WTC11 (cell line): ENCODE measurements around the gene PHC3. TPM values are rescaled to one million over a fixed set of nuclear protein-coding genes. Genes with fewer than 3 reads are reported as not detected.

Experiments used
- ATAC-seq: fragments of 200-7000 bp; cut with Tn5 transposase; 2 replicates; pipeline ENCODE4 v1.10.0; 2021; ENCODE audit warnings: mild to moderate bottlenecking, moderate library complexity
- CTCF ChIA-PET: fragments of 300-600 bp; sonication (Branson Sonifier 250); formaldehyde crosslinking; loops from one replicate; lab custom pipeline; 2021; ENCODE audit warnings: antibody characterized with exemption; lab: Charles Lee
- POLR2A ChIA-PET: fragments of 350-600 bp; sonication (Branson Sonifier 250); formaldehyde crosslinking; loops from one replicate; lab custom pipeline; 2021; ENCODE audit warnings: antibody characterized with exemption; lab: Charles Lee
- DNase-seq: peaks from one replicate; pipeline ENCODE4 v3.0.0; 2021; ENCODE audit warnings: low spot score
- H3K27ac Mint-ChIP-seq: 2 replicates; pipeline ENCODE4 v1.8.0; 2021; ENCODE audit warnings: mixed read lengths
- H3K27me3 Mint-ChIP-seq: 2 replicates; pipeline ENCODE4 v1.8.0; 2021; ENCODE audit warnings: low read depth, mild to moderate bottlenecking, moderate library complexity, mixed read lengths
- H3K36me3 Mint-ChIP-seq: 2 replicates; pipeline ENCODE4 v1.8.0; 2021; ENCODE audit warnings: mixed read lengths
- H3K4me1 Mint-ChIP-seq: 2 replicates; pipeline ENCODE4 v1.8.0; 2022; ENCODE audit warnings: mixed read lengths
- H3K4me3 Mint-ChIP-seq: 2 replicates; pipeline ENCODE4 v1.8.0; 2021; ENCODE audit warnings: mild to moderate bottlenecking, moderate library complexity, mixed read lengths
- H3K9me3 Mint-ChIP-seq: 2 replicates; pipeline ENCODE4 v1.8.0; 2021; ENCODE audit warnings: mixed read lengths
- AFF4 ChIP-seq: sonication (generic); formaldehyde crosslinking; IDR thresholded peaks from 2 replicates; pipeline ENCODE4 v1.8.1; 2023; ENCODE audit warnings: mild to moderate bottlenecking, missing genetic modification reagents, borderline replicate concordance
- ARID4B ChIP-seq: sonication (generic); formaldehyde crosslinking; IDR thresholded peaks from 2 replicates; pipeline ENCODE4 v1.8.0; 2023; ENCODE audit warnings: missing genetic modification reagents, mild to moderate bottlenecking, borderline replicate concordance
- CDX4 ChIP-seq: fragments of 250-450 bp; sonication (Bioruptor Pico); IDR thresholded peaks from 2 replicates; pipeline ENCODE4 v1.9.0; 2021; ENCODE audit warnings: moderate library complexity, mild to moderate bottlenecking, inconsistent platforms, borderline replicate concordance
- ESRRA ChIP-seq: sonication (generic); formaldehyde crosslinking; IDR thresholded peaks from 2 replicates; pipeline ENCODE4 v1.8.1; 2022; ENCODE audit warnings: mild to moderate bottlenecking, missing genetic modification reagents, borderline replicate concordance
- GABPB1 ChIP-seq: sonication (generic); formaldehyde crosslinking; IDR thresholded peaks from 2 replicates; pipeline ENCODE4 v1.8.1; 2023; ENCODE audit warnings: mild to moderate bottlenecking, missing genetic modification reagents
- GRHL2 ChIP-seq: fragments of 250-450 bp; sonication (Bioruptor Pico); IDR thresholded peaks from 2 replicates; pipeline ENCODE4 v1.8.0; 2022; ENCODE audit warnings: mild to moderate bottlenecking, moderate library complexity; ENCODE audit not compliant: insufficient replicate concordance, severe bottlenecking
- IRF2 ChIP-seq: sonication (generic); formaldehyde crosslinking; IDR thresholded peaks from 2 replicates; pipeline ENCODE4 v1.8.0; 2022; ENCODE audit warnings: low read depth, missing genetic modification reagents, borderline replicate concordance
- KAT7 ChIP-seq: sonication (generic); formaldehyde crosslinking; IDR thresholded peaks from 2 replicates; pipeline ENCODE4 v1.8.1; 2023; ENCODE audit warnings: missing genetic modification reagents, mild to moderate bottlenecking, borderline replicate concordance
- MLX ChIP-seq: sonication (generic); formaldehyde crosslinking; IDR thresholded peaks from 2 replicates; pipeline ENCODE4 v1.8.1; 2023; ENCODE audit warnings: mild to moderate bottlenecking, missing genetic modification reagents, moderate library complexity
- MXD4 ChIP-seq: fragments of 250-450 bp; sonication (Bioruptor Pico); IDR thresholded peaks from 2 replicates; pipeline ENCODE4 v1.8.0; 2021; ENCODE audit warnings: mild to moderate bottlenecking, moderate library complexity, borderline replicate concordance
- NR1H2 ChIP-seq: sonication (generic); formaldehyde crosslinking; IDR thresholded peaks from 2 replicates; pipeline ENCODE4 v1.9.0; 2021; ENCODE audit warnings: mild to moderate bottlenecking, moderate library complexity, missing genetic modification reagents
- RELA ChIP-seq: sonication (generic); formaldehyde crosslinking; IDR thresholded peaks from 2 replicates; pipeline ENCODE4 v1.8.1; 2022; ENCODE audit warnings: missing genetic modification reagents, mild to moderate bottlenecking, borderline replicate concordance
- SMAD4 ChIP-seq: sonication (generic); formaldehyde crosslinking; IDR thresholded peaks from 2 replicates; pipeline ENCODE4 v1.8.0; 2022; ENCODE audit warnings: mild to moderate bottlenecking, missing genetic modification reagents
- SP1 ChIP-seq: sonication (generic); formaldehyde crosslinking; conservative IDR thresholded peaks from 2 replicates; pipeline ENCODE4 v1.8.1; 2022; ENCODE audit warnings: missing genetic modification reagents
- TP53 ChIP-seq: sonication (generic); formaldehyde crosslinking; IDR thresholded peaks from 2 replicates; pipeline ENCODE4 v1.8.1; 2023; ENCODE audit warnings: mild to moderate bottlenecking, missing genetic modification reagents
- USF1 ChIP-seq: sonication (generic); formaldehyde crosslinking; IDR thresholded peaks from 2 replicates; pipeline ENCODE4 v1.8.0; 2022; ENCODE audit warnings: mild to moderate bottlenecking, missing genetic modification reagents
- ZNF121 ChIP-seq: sonication (generic); formaldehyde crosslinking; IDR thresholded peaks from 2 replicates; pipeline ENCODE4 v1.8.0; 2023; ENCODE audit warnings: missing genetic modification reagents
- ZNF232 ChIP-seq: sonication (generic); formaldehyde crosslinking; IDR thresholded peaks from 2 replicates; pipeline ENCODE4 v1.8.0; 2022; ENCODE audit warnings: mild to moderate bottlenecking, missing genetic modification reagents
- ZNF317 ChIP-seq: sonication (generic); formaldehyde crosslinking; IDR thresholded peaks from 2 replicates; pipeline ENCODE4 v1.8.1; 2023; ENCODE audit warnings: low read depth, mild to moderate bottlenecking, moderate library complexity, missing genetic modification reagents, borderline replicate concordance
- ZNF416 ChIP-seq: fragments of 250-450 bp; sonication (Bioruptor Pico); IDR thresholded peaks from 2 replicates; pipeline ENCODE4 v1.9.0; 2021; ENCODE audit warnings: mild to moderate bottlenecking, inconsistent platforms
- ZNF425 ChIP-seq: fragments of 250-450 bp; sonication (Bioruptor Pico); conservative IDR thresholded peaks from 2 replicates; pipeline ENCODE4 v1.9.0; 2021; ENCODE audit warnings: mild to moderate bottlenecking
- ZNF671 ChIP-seq: fragments of 250-450 bp; sonication (Bioruptor Pico); IDR thresholded peaks from 2 replicates; pipeline ENCODE4 v1.8.0; 2021; ENCODE audit warnings: mild to moderate bottlenecking
- total RNA-seq: library from RNA; stranded (reverse); gene quantifications from 3 replicates; pipeline ENCODE4 v1.2.3, GENCODE V29; 2021

PHC3 gene
- total RNA-seq, 1 experiment from 2014 or later: 27.8 TPM

GRCh38 chr3:170109579-170110293 is 71.8 kb downstream of the PHC3 start:
- no peak overlapping the region for H3K4me3 Mint-ChIP-seq
- H3K27ac Mint-ChIP-seq: no peak overlapping the region; the same call in 1 of the 2 replicates
- CTCF ChIA-PET: interaction anchor here (1.6 kb wide), 1 partner anchor 32 kb away, joined by 9 read pairs; no protein-coding TSS in a partner anchor
- peaks cover 11% of the 10 kb centered on the region for H3K36me3 Mint-ChIP-seq
- TF ChIP-seq SP1 (CRISPR knock-in tag) (no peak), ZNF671 (no peak), ZNF121 (CRISPR knock-in tag) (no peak), ESRRA (CRISPR knock-in tag) (no peak), MXD4 (CRISPR knock-in tag) (no peak), MLX (no peak), IRF2 (CRISPR knock-in tag) (no peak), ZNF232 (CRISPR knock-in tag) (no peak), RELA (CRISPR knock-in tag) (no peak), USF1 (CRISPR knock-in tag) (no peak), GABPB1 (CRISPR knock-in tag) (no peak), CDX4 (CRISPR knock-in tag) (no peak), KAT7 (CRISPR knock-in tag) (no peak), ZNF416 (CRISPR knock-in tag) (no peak), ZNF317 (no peak), ZNF425 (CRISPR knock-in tag) (no peak), TP53 (CRISPR knock-in tag) (no peak)
- POLR2A ChIA-PET: no interaction called here
- DNase-seq (no peak), ATAC-seq (no peak)
- no peaks in the 10 kb centered on the region for H3K27me3 Mint-ChIP-seq
- no peaks in the 10 kb centered on the region for H3K9me3 Mint-ChIP-seq
- peaks cover 28% of the 10 kb centered on the region for H3K4me1 Mint-ChIP-seq

- no peak for ATAC-seq
- Mint-ChIP-seq H3K27ac (peak overlapping the region; percentile 60), H3K36me3 (peaks cover 9% of the 10 kb centered on the region), H3K9me3 (no peaks in the 10 kb centered on the region), H3K4me1 (peaks cover 22% of the 10 kb centered on the region), H3K27me3 (no peaks in the 10 kb centered on the region), H3K4me3 (no peak overlapping the region)
- CTCF ChIA-PET: interaction anchor here (1.6 kb wide), 1 partner anchor 31 kb away, joined by 9 read pairs; no protein-coding TSS in a partner anchor
- POLR2A ChIA-PET: no interaction called here
- no peak for DNase-seq
- no peak for TF ChIP-seq ESRRA (CRISPR knock-in tag)
- TF ChIP-seq ZNF232 (CRISPR knock-in tag): no peak
- TF ChIP-seq ZNF121 (CRISPR knock-in tag): no peak
- TF ChIP-seq AFF4 (CRISPR knock-in tag): no peak
- no peak for TF ChIP-seq ARID4B (CRISPR knock-in tag)
- TF ChIP-seq SMAD4 (CRISPR knock-in tag): no peak
- TF ChIP-seq GRHL2 (CRISPR knock-in tag): no peak
- no peak for TF ChIP-seq NR1H2 (CRISPR knock-in tag)
- TF ChIP-seq IRF2 (CRISPR knock-in tag): no peak
- TF ChIP-seq SP1 (CRISPR knock-in tag): no peak
These were observed 72.6 kb downstream of the PHC3 start for GRCh38 chr3:170108955-170109354.
